Germinal center (tissue), 1 donor: ENCODE measurements around the gene HPS1.
A peak's percentile ranks its signal among the peaks of the same experiment; 100 is the strongest.

Source experiments
- DNase-seq: peaks from one replicate; pipeline ENCODE4 v3.0.0; 2012; ENCODE audit warnings: mixed read lengths, low spot score

HPS1 gene

DNA sequence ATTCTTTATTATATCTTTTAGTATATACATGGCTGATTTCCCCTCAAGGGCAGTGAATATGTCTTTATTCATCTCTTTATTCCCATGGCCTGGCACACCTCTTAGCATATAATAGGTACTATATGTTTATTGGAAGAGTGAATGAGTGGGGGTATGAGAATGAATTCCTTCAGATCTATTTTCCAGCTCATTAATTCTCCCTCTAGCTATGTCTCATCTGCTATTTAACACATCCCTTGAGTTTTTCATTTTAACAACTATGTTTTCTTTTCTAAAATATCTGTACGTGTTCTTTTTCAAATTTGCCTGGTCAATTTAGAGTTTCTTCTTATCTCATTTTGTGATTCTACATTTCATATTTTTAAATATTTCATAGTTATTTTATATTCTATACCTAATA is 14.4 kb downstream of the HPS1 start:
- DNase-seq: no peak

DNA sequence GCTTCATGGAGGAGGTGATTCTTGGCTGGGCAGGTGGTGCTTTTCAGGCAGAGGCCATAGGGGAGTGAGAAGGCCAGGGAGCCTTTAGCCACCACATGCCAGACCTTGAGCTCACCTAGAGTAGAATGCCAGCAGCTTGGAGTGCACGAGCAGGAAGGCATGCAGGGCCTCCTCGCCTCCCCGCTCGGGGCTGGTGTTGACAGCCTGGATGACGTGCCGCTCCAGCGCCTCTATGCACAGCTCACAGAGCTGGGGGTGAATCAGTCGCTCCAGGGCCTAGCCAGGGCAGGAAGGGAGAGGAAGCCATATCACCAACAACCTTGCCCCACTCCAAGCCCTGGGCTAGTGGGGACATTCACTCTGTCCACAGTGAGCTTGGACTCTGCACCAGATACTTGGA is 15.7 kb downstream of the HPS1 start:
- no peak for DNase-seq

- no peak for DNase-seq
Observed at GRCh38 chr10:98430427-98430826, 16.3 kb downstream of the HPS1 start.

GRCh38 chr10:98429320-98430072 is 17.2 kb downstream of the HPS1 start:
- DNase-seq: no peak

DNA sequence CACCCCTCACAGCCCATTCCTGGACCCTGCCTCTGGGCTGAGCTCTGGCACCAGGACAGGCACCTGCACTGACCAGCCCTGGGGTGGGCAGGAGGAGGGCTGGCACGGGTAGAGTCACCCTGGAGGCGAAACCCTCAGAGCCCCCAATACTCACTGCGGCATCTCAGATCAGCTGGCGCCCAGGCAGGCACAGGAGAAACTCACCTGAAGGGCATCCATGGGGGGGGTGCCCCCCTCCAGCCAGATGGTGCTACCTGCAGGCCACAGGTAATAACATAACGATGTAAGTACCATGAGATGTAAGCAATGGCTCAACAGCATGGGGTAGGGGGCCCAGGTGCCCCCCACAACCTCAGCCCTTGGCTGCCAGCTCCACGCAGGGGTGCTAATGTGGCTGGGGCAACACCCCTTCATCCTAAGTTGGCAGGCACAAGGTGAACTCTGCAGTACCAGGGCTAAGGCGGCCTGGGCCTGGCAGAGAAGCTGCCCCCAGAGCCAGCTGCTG is 19.7 kb downstream of the HPS1 start:
- no peak for DNase-seq

- peak; percentile 59 for DNase-seq
Observed at GRCh38 chr10:98425511-98426352, 21.0 kb downstream of the HPS1 start.

DNA sequence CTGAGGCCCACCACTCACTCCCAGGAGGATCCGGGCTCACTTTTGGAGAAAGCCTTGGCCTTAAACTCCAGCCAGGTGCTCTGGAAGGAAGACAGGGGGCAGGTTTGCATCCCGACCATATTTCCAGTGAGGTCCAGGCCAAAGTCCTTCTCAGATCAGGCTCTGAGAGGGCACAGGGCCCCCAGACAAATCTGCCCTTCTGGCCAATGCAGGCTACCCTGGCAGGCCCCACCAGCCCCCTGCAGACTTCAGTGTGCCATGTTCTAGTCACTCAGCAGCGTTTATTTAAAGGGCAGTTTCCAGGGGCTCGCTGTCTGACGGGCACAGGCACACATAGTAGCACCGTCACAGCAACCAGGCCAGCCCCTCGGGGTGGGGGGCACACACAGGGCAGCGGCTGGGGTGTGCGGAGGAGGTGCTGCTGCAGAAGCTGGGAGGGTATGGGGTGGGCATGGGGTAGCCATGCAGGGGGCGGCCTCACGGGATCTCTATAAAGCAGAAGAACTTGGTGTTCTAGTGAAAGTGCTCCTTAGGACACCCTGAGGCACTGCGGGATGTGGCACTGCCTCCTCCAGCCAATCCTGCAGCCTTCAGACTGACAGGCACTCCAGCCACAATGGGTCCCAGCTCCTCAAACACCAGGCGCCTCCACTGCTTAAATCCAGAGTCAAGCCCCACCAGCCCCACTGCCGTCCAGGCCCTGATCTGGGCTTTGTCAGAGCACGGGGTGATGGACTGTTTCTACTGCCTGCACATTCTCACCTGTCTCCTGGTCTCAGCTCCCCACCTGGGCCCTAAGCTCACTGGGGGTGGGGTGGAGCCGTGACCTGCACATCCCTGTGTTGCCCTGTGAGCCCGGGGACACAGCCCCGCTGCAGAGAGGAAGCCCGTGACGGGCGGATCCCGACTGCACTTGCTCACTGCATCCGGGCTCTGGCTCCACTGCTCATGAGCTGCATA is 22.2 kb downstream of the HPS1 start:
- DNase-seq: no peak

DNA sequence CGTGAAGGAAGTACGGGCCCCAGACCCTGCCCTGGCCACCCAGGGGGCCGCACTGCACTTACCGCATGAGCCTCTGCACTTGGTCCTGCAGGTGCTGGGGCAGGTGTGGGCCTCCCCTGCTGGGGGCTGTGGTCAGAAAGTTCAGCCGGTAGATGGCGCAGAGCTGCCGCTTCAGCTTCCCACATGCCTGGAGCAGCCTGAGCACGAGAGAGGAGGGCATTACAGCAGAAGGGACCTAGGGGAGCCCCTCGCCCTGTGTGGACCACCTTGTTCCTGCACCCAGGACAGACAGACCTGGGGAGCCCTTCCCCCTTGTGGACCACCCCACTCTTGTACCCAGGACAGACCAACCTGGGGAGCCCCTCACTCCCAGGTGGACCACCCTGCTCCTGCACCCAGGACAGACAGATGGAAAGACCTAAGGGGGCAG is 23.0 kb downstream of the HPS1 start:
- DNase-seq: no peak

- DNase-seq: no peak
Observed at GRCh38 chr10:98422182-98422581, 24.6 kb downstream of the HPS1 start.

DNA sequence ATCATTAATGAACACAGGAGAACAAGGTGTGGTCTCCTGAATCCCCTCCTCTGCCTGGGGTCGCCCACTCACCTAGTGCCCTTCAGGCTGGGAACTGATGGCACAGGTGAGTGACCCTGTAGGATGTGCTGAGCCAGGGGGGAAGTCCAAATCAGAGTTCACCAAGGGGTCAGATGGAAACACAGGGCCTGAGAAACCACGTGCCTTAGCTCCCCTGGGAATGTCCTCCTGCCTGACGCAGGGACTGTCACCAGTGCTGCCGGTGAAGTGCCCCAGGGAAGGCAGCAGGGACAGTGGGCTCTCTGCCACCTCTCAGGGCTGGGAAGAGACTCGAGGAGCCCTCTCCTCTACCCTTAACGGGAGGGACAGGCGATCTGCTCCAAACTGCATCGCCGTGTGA is 25.9 kb downstream of the HPS1 start:
- DNase-seq: no peak

DNA sequence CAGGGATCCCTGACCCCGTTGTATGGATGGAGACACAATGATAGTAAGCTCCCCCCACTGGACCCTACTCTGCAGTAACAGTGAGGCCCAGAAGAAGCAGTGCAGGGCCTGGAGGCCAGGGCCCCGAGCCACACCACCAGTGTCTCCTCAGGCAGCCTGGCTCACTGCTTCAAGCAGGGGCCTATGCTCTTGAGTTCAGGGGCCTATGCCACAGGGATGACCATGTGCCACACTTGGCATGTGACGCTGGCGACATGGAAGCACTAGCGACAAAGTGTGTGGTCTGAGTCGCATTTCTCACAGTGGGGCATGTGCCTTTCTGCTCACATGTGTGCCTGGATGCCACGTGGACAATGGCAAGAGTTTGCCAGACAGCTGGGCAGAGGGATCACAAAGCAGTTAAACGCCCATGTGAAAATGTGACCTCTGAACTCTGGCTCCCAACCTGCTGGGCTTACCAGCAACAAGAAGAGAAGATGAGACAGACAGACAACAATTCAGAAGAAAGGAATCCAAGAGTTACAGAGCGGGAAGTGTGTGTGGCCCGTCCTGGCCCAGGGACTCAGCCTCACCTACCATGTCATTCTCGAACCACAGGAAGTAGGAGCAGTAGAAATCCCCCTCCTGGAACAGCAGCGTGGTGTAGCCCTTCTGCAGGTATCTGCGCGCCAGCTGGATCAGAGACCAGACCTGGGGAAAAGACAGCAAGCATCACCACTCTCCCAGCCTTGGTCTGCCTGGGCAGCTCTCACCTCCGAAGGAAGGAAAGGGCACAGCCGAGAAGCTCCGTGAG is 27.1 kb downstream of the HPS1 start:
- DNase-seq: no peak

- no peak for DNase-seq
Observed at GRCh38 chr10:98418665-98419468, 27.9 kb downstream of the HPS1 start.

GRCh38 chr10:98417973-98418664 is 28.6 kb downstream of the HPS1 start:
- no peak for DNase-seq

DNA sequence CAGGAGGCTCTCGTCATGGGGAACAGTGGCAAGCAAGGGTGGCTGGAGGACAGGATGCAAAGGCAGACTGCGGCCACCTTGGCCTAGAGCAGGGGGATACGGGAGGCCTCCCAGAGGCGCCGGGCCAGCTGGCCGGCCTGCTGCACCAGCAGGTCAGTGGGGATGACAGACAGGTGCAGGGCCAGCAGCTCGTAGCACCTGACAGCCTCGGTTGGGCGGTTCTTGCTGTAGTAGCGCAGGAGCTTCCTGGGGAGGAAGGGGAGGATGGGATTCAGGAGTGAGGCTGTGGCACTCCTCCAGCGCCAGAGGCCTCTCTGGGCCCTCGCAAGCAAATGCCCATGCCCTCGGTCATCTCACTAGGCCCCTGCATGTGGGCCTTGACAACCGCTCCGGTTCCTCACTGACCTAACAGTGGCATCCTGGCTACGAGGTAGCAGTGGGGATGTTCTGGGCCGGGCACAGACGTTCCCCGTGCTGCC is 29.2 kb downstream of the HPS1 start:
- DNase-seq: no peak

DNA sequence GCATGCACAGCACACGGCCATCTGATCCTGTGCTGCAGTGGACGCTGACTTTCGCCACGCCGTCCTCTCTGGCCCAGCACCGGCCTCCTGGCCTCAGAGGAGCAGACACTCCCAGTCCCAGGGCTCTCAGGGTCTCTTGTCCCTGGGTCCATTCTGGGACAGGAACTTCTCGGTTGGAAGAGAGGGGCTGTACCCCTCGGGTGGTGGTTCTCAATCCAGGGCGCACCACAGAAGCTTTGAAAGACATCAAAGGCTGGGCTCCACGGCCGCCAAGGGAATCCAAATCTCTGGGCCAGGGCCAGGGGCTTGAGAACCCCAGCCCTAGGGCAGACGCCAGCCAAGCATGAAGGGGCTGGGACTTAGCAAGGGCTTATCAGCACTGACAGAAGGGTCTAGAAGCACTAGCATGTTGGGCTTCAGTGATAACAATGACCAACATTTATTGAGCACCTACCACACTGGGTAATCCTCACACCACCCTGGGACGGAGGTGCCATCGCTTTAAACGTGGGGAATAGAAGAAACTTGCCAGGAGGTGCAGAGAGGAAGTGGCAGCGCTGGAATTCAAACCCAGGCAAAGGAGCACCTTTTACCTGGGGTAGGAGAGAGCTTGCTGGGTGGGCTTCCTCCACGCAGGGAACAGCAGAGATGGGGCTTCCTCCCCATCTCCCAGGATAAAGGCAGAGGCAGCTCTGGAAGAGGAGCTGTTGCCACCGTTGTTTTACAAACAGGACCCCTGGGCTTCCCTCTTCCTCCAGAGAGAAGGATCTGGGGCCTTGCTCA is 29.9 kb downstream of the HPS1 start:
- DNase-seq: no peak

DNA sequence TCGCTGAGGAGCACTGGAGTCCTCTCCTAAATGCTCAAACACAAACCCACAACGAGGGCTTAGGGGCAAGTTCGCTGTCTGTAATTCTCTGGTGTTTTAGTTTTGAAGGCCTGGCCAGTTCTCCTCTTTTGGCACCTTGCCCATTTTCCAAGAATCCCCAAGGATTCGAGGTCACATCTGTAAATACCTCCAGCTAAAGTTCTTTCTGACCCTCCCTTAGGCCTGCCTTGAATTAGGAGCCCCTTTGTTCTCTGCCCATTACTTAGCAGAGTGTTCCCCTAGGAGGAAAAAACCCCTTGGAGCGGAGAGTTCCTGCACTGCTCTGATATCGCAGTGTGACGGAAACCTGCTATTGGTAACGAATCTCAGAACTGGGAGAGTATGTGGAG is 31.0 kb downstream of the HPS1 start:
- no peak for DNase-seq

DNA sequence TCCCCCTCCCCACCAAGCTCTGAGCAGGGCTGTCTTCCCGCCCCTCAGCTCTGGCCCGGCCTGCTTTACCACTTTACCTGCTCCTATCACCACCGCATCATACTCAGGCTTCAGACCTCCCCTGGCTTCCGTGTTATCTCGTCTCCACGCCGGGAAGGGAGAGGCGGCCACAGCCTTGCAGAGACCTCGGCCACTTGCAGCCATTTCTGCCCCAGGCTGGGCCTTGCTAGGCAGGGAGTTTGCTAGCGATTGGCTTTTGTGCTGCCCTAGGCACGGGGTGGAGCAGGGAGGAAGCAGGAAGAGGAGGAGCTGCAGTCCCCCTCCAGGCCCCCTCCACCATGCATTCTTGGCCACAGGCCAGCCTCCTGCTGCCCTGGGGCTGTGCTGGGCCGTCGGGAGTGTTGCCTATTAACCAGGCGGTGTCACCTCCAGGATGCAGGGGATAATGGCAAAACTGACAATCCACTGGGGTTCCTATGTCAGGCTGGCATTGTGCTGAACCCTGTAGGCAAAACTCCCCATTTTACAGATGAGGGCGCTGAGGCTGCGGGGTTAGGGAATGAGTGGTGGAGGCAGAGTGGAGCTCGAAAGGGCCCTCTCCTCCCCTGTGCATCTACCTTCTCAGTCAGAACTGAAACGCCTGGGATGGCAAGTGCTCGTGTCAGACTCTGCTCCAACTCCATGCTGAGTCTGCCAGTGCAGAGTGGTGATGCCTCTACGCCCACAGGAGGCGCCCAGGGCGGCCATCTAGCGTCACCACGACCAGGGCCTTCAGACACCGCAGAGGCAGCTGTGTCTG is 31.6 kb downstream of the HPS1 start, which contains the start of gene PYROXD2:
PYROXD2 (minus strand) TSS at position 251 of the 799 bp plus-strand sequence; CDS start at position 204, 47 bp downstream.
- peak; percentile 28 for DNase-seq

GRCh38 chr10:98414578-98414931 is 32.2 kb downstream of the HPS1 start:
- DNase-seq: no peak
